Ishikawa (cell line): ENCODE data around the gene EIF3B.

Experiments used
- CEBPB ChIP-seq: IDR thresholded peaks from 2 replicates; pipeline ENCODE4 v1.6.1; 2012
- CREB1 ChIP-seq: IDR thresholded peaks from 2 replicates; pipeline ENCODE4 v1.6.1; 2012; ENCODE audit warnings: low read depth
- EGR1 ChIP-seq: IDR thresholded peaks from 2 replicates; pipeline ENCODE4 v1.6.1; 2012
- EP300 ChIP-seq: IDR thresholded peaks from 2 replicates; pipeline ENCODE4 v1.6.1; 2012; ENCODE audit warnings: borderline replicate concordance
- MAX ChIP-seq: IDR thresholded peaks from 2 replicates; pipeline ENCODE4 v1.6.1; 2012
- NFIC ChIP-seq: IDR thresholded peaks from 2 replicates; pipeline ENCODE4 v1.6.1; 2012
- RAD21 ChIP-seq: IDR thresholded peaks from 2 replicates; pipeline ENCODE4 v1.6.1; 2012; ENCODE audit warnings: low read depth
- REST ChIP-seq: IDR thresholded peaks from 2 replicates; pipeline ENCODE4 v1.6.1; 2012; ENCODE audit warnings: low read depth, mild to moderate bottlenecking
- TAF1 ChIP-seq: IDR thresholded peaks from 2 replicates; pipeline ENCODE4 v1.6.1; 2012; ENCODE audit warnings: low read depth, mild to moderate bottlenecking
- TCF12 ChIP-seq: IDR thresholded peaks from 2 replicates; pipeline ENCODE4 v1.6.1; 2012; ENCODE audit warnings: low read depth
- USF1 ChIP-seq: IDR thresholded peaks from 2 replicates; pipeline ENCODE4 v1.6.1; 2012
- YY1 ChIP-seq: IDR thresholded peaks from 2 replicates; pipeline ENCODE4 v1.6.1; 2012; ENCODE audit warnings: low read depth
- ZBTB7A ChIP-seq: IDR thresholded peaks from 2 replicates; pipeline ENCODE4 v1.6.1; 2012; ENCODE audit warnings: low read depth

- no peak for TF ChIP-seq CEBPB
- no peak for TF ChIP-seq MAX
- TF ChIP-seq TCF12, result no peak
- TF ChIP-seq EP300, result no peak
- no peak for TF ChIP-seq TAF1
- no peak for TF ChIP-seq RAD21
- no peak for TF ChIP-seq USF1
- TF ChIP-seq EGR1, result no peak
- TF ChIP-seq NFIC, result no peak
- TF ChIP-seq CREB1, result no peak
- TF ChIP-seq YY1, result no peak
- TF ChIP-seq REST, result no peak
- no peak for TF ChIP-seq ZBTB7A
Observed at GRCh38 chr7:2394566-2395082, 40.0 kb downstream of the EIF3B start.
